Measurements from ENCODE around the gene PRKN.

DNA sequence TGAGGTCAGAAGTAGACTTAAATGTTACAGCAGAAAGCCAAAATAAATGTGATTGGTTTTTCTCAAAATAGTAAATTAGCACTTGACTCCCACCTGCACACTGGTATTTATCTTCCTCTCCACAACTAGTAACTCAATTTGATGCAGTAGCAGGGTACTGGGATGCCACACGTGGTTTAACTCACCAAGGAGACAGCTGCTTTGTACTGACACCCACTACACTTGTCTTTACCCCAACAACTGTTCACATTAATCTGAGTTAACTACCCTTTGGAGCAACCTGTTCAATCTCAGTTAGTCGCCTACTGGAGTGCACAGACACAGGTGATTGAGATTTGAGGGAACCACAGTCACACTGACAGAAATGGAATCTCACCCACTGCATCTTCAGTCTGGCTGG, 242.1 kb downstream of the PRKN start:
- TF ChIP-seq PTBP1 (IDR thresholded peaks at IDR 0.05; ENCODE audit: low read depth, low read length) (no peak), NFXL1 (CRISPR knock-in tag; IDR thresholded peaks at IDR 0.05) (no peak), YY1 (IDR thresholded peaks at IDR 0.05; ENCODE audit: borderline replicate concordance in 1 of 3, control insufficient read depth in 1 of 3, extremely low read depth in 1 of 3, insufficient read depth in 3 of 3, insufficient read length in 1 of 3, insufficient replicate concordance in 2 of 3, low read depth in 1 of 3, low read length in 2 of 3) (no peak), CHD2 (IDR thresholded peaks at IDR 0.05; ENCODE audit: low read depth, low read length) (no peak), YBX1 (IDR thresholded peaks at IDR 0.05) (no peak), ZMIZ1 (IDR thresholded peaks at IDR 0.05; ENCODE audit: low read depth in 2 of 2, low read length in 2 of 2) (no peak), ZNF354B (CRISPR knock-in tag; IDR thresholded peaks at IDR 0.05) (no peak), MLLT1 (IDR thresholded peaks at IDR 0.05) (no peak), POLR2A (conservative IDR thresholded peaks at IDR 0.05) (no peak), SMAD3 (CRISPR knock-in tag; conservative IDR thresholded peaks at IDR 0.05) (no peak)
- TF ChIP-seq, protein P1, sequence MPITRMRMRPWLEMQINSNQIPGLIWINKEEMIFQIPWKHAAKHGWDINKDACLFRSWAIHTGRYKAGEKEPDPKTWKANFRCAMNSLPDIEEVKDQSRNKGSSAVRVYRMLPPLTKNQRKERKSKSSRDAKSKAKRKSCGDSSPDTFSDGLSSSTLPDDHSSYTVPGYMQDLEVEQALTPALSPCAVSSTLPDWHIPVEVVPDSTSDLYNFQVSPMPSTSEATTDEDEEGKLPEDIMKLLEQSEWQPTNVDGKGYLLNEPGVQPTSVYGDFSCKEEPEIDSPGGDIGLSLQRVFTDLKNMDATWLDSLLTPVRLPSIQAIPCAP (CRISPR knock-in tag; IDR thresholded peaks at IDR 0.05; ENCODE audit: borderline replicate concordance): no peak
